Heart left ventricle (tissue), 16 donors: ENCODE data around the gene GRK5. TPM values are rescaled to one million over a fixed set of nuclear protein-coding genes. Genes with fewer than 3 reads are reported as not detected.
"Not testable (repeated sequence)": the region's sequence is repeated elsewhere in the genome, so short reads cannot be mapped to it uniquely, and the experiment has no call there.

Experiments used
- ATAC-seq, 4 donors: fragments of 200-7000 bp; cut with Tn5 transposase; one replicate each; pipeline ENCODE4 v1.9.1; 2020 to 2022; ENCODE audit warnings: moderate library complexity in 4 of 4, mild to moderate bottlenecking in 3 of 4, moderate number of reproducible peaks in 1 of 4
- DNase-seq, 5 donors: peaks; one replicate each; pipeline ENCODE4 v3.0.0-alpha.2; 2020
- H3K27ac ChIP-seq, 12 donors: fragments of 200-600 bp; sonication (generic) in 4 of 12; one replicate each; pipeline versions ENCODE4 v1.5.0 to v1.8.0; 2016 to 2022; ENCODE audit warnings: mild to moderate bottlenecking in 2 of 12
- H3K27me3 ChIP-seq, 9 donors: fragments of 200-600 bp; sonication (generic) in 2 of 9; one replicate each; pipeline versions ENCODE4 v1.5.1 to v1.8.0; 2016 to 2022; ENCODE audit warnings: mild to moderate bottlenecking in 3 of 9
- H3K36me3 ChIP-seq, 9 donors: fragments of 200-600 bp; sonication (generic) in 2 of 9; one replicate each; pipeline versions ENCODE4 v1.5.0 to v1.8.0; 2018 to 2022; ENCODE audit warnings: mild to moderate bottlenecking in 2 of 9
- H3K4me1 ChIP-seq, 12 donors: fragments of 200-600 bp; sonication (generic) in 4 of 12; one replicate each; pipeline versions ENCODE4 v1.5.0 to v1.8.0; 2016 to 2022; ENCODE audit warnings: mild to moderate bottlenecking in 3 of 12
- H3K4me3 ChIP-seq, 12 donors: fragments of 200-600 bp; sonication (generic) in 4 of 12; one replicate each; pipeline versions ENCODE4 v1.5.0 to v1.8.0; 2017 to 2022; ENCODE audit warnings: mild to moderate bottlenecking in 9 of 12, moderate library complexity in 4 of 12
- H3K9me3 ChIP-seq, 12 donors: fragments of 200-600 bp; sonication (generic) in 4 of 12; one replicate each; pipeline versions ENCODE4 v1.5.0 to v1.8.0; 2016 to 2022; ENCODE audit warnings: mild to moderate bottlenecking in 1 of 12
- CTCF ChIP-seq, 12 donors: fragments of 200-600 bp; sonication (generic) in 4 of 12; IDR thresholded peaks; one replicate each; pipeline versions ENCODE4 v1.5.0 to v1.8.0; 2018 to 2022; ENCODE audit warnings: antibody characterized with exemption in 12 of 12, mild to moderate bottlenecking in 5 of 12
- POLR2A ChIP-seq, 2 donors: fragments of 450-650 bp; IDR thresholded peaks; one replicate each; pipeline ENCODE4 v1.6.1; 2017; ENCODE audit warnings: antibody characterized with exemption in 2 of 2, mild to moderate bottlenecking in 2 of 2, moderate library complexity in 2 of 2
- WGBS, 4 donors: extraction: QIAGEN DNeasy Blood & Tissue Kit in 2 of 4; methylation state at CpG; one replicate each; pipeline versions ENCODE4 v1.1.5 to v1.1.7; 2013 to 2018; 5-methylcytosine and 5-hydroxymethylcytosine counted together
- intact Hi-C, 10 donors: fragments of 100-400 bp; cut with DNase I; formaldehyde crosslinking; loops; one replicate each; pipeline versions ENCODE4 v1.11.1 to v1.14.2; 2022
- polyA plus RNA-seq, 2 donors: library from polyadenylated mRNA; stranded (reverse); fragments of 200-250 nt; gene quantifications; one replicate each; pipeline ENCODE4 v1.2.3, GENCODE V29; 2013
- total RNA-seq, 9 donors: library from RNA; depleted of rRNA in 2 of 9; stranded (reverse); fragments of >200 nt in 2 of 9; fragmentation: NEBNext Ultra II Directional in 3 of 9; extraction: Animal tissue kit (Norgen Biotek cat#: 25700) in 3 of 9; gene quantifications; one replicate each; pipeline versions ENCODE4 v1.1.0 to v1.2.4, GENCODE V29; 2016 to 2023
- donor health status: ischemic (EF 13 %, LVEDD 7.1; RV severe dilation, severe dysfunction).
- donor health status: healthy with polysubstance abuse.
- donor health status: DM: no; HTN: yes; CAD: no.
- donor health status: DM: no; HTN: no; CAD: no.
- donor health status: ischemic (EF 25% LVEDD 6.9; RV normal size, moderate dysfunction).
- donor health status: ischemic (EF 25% LVEDD 5.7; RV mildly dilated, moderate dysfunction).
- donor health status: healthy.
- donor health status: DM: yes; HTN: yes; CAD: no.
- donor health status: ischemic (EF 35%, LVEDD 5.7; RV mildly dilated, moderate dysfunction).
- donor health status: nonischemic (EF 11% LVEDD 7.7; RV severe dilation, severe dysfunction).
- donor health status: DM: yes; HTN: yes; CAD: no.
- donor health status: PGD.
- donor health status: ischemic (EF 29% LVEDD 5.4; RV normal size, mild dysfunction).
- donor health status: nonischemic (EF 23%, LVEDD 6.1; RV moderate dilation, normal function).

The GRK5 gene
- total and polyA plus RNA-seq, 11 donors = 13.1 to 58.0 (median 30.2) TPM

DNA sequence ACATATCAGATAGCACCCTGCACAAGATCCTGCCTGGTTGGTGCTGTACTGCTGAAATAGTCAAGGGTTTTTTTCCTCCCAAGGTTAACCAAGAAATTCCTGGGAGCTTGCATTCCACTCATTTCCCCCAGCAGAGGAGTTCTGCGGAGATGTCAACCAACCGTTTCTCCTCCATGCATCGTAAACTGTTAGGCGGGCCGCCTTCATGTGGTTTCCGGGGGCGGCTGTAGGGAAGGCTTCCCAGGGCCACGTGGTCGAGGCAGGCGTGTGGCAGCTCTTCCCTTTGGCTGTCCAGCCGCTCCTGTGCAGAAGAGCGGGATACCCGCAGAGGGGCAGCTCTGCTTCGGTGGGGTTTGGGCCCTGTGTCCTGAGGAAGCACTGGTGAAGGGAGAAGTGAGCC is 221.4 kb downstream of the GRK5 start:
- DNase-seq (peak in 1 of 5 donors; percentile 49), ATAC-seq (no peak)
- Histone ChIP-seq H3K9me3 (no peaks in the 10 kb centered on the region), H3K4me1 (no peaks in the 10 kb centered on the region), H3K27me3 (no peaks in the 10 kb centered on the region), H3K4me3 (no peak overlapping the region), H3K27ac (no peak overlapping the region), H3K36me3 (peaks cover 0 to 97% (median 76%) of the 10 kb centered on the region in 9 donors)
- 79 to 91% (median 85%) methylated on average over 13 to 14 of the region's 14 CpGs for WGBS, 4 donors
- TF ChIP-seq POLR2A (IDR thresholded peaks at IDR 0.05) (no peak), CTCF (IDR thresholded peaks at IDR 0.05) (no peak)
- intact Hi-C loops = no loop called here

- H3K27ac ChIP-seq = no peak overlapping the region
- H3K36me3 ChIP-seq = peaks cover 0 to 97% (median 83%) of the 10 kb centered on the region in 9 donors
- intact Hi-C loops = no loop called here
- H3K27me3 ChIP-seq = no peaks in the 10 kb centered on the region
- H3K4me1 ChIP-seq = no peaks in the 10 kb centered on the region
- 68 to 77% (median 70%) methylated on average over 7 to 8 of the region's 8 CpGs for WGBS, 4 donors
- H3K4me3 ChIP-seq = no peak overlapping the region
- TF ChIP-seq POLR2A (IDR thresholded peaks at IDR 0.05) = no peak
- TF ChIP-seq CTCF (IDR thresholded peaks at IDR 0.05) = no peak
- no peaks in the 10 kb centered on the region for H3K9me3 ChIP-seq
- DNase-seq (peak in 2 of 5 donors; percentile 9 to 23), ATAC-seq (no peak)
Measured at GRCh38 chr10:119429771-119430170, 222.4 kb downstream of the GRK5 start.

GRCh38 chr10:119431034-119431772 is 223.8 kb downstream of the GRK5 start:
- ATAC-seq (peak in 2 of 4 donors; percentile 7 to 44), DNase-seq (peak in 1 of 5 donors; percentile 37)
- no peak for TF ChIP-seq POLR2A (IDR thresholded peaks at IDR 0.05)
- no peak for TF ChIP-seq CTCF (IDR thresholded peaks at IDR 0.05)
- no peaks in the 10 kb centered on the region for H3K27me3 ChIP-seq
- H3K4me3 ChIP-seq = no peak overlapping the region
- no peaks in the 10 kb centered on the region for H3K9me3 ChIP-seq
- intact Hi-C loops = no loop called here
- H3K4me1 ChIP-seq = no peaks in the 10 kb centered on the region
- 83 to 91% (median 85%) methylated on average over 20 to 22 of the region's 22 CpGs for WGBS, 4 donors
- peaks cover 0 to 97% (median 79%) of the 10 kb centered on the region in 9 donors for H3K36me3 ChIP-seq
- peak overlapping the region in 1 of 12 donors; percentile 6 for H3K27ac ChIP-seq

DNA sequence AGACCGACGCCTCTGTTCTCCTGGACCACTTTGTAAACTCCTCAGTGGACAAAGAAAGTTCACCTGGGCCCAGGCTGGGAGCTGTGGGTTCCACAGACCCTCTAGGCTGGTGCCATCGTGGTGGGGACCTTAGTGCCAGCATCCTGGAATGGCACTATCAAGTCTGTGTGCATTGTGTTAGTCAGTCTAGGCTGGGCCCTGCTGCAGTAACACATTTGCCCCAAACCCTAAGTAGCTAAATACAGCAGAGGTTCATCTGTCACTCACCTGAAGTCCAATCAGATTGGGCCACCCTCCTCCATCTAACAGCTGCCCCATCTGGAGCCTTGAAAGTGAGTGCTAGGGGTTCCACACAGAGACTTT is 224.4 kb downstream of the GRK5 start:
- Histone ChIP-seq H3K27me3 (no peaks in the 10 kb centered on the region), H3K9me3 (no peaks in the 10 kb centered on the region), H3K36me3 (peaks cover 0 to 97% (median 84%) of the 10 kb centered on the region in 9 donors), H3K4me3 (no peak overlapping the region), H3K27ac (no peak overlapping the region), H3K4me1 (no peaks in the 10 kb centered on the region)
- ATAC-seq (no peak), DNase-seq (peak in 1 of 5 donors; percentile 25)
- TF ChIP-seq CTCF (IDR thresholded peaks at IDR 0.05) = no peak
- TF ChIP-seq POLR2A (IDR thresholded peaks at IDR 0.05) = no peak
- 93 to 97% (median 96%) methylated on average over 3 of the region's 3 CpGs for WGBS, 4 donors
- intact Hi-C loops = no loop called here

- H3K4me3 ChIP-seq, H3K4me1 ChIP-seq, ATAC-seq, H3K9me3 ChIP-seq, H3K27me3 ChIP-seq, intact Hi-C loops, H3K27ac ChIP-seq, DNase-seq: not testable (repeated sequence)
- peaks cover 0 to 100% (median 76%) of the 10 kb centered on the region in 9 donors for H3K36me3 ChIP-seq
- WGBS, 4 donors = 96 to 100% (median 98%) methylated on average over 5 of the region's 5 CpGs
Measured at GRCh38 chr10:119434942-119435341, 227.6 kb downstream of the GRK5 start.
